HCT116 (cell line): ENCODE measurements around the gene TNFSF13. TPM values are rescaled to one million over a fixed set of nuclear protein-coding genes. Genes with fewer than 3 reads are reported as not detected.

Source experiments
- ATAC-seq: fragments of 200-7000 bp; cut with Tn5 transposase; 2 replicates; pipeline ENCODE4 v1.9.1; 2020; ENCODE audit warnings: mild to moderate bottlenecking, moderate library complexity
- BruUV-seq: library from RNA; stranded (reverse); fragments of 400-500 nt; replicated peaks from 2 replicates; lab custom pipeline; 2021; lab: Mats Ljungman, UMichigan
- CTCF ChIA-PET: fragments of 300-600 bp; sonication (Branson Sonifier 250); formaldehyde crosslinking; loops from one replicate; lab custom pipeline; 2021; ENCODE audit warnings: antibody characterized with exemption; lab: Charles Lee
- POLR2A ChIA-PET: fragments of 300-600, 350-600 bp; sonication (Branson Sonifier 250); formaldehyde crosslinking; loops from one replicate; lab custom pipeline; 2021; ENCODE audit warnings: antibody characterized with exemption; lab: Charles Lee
- RAD21 ChIA-PET, 2 experiments: fragments of 300-600 bp; sonication (Branson Sonifier 250); formaldehyde crosslinking; loops; one replicate each; lab custom pipeline; 2023; ENCODE audit warnings: low total read pairs in 2 of 2; ENCODE audit not compliant: uncharacterized antibody in 2 of 2, unreplicated experiment in 2 of 2, low non-redundant PET in 1 of 2; lab: Charles Lee
- DNase-seq: peaks from one replicate; pipeline ENCODE4 v3.0.0-alpha.2; 2010; ENCODE audit warnings: low read depth, low spot score
- H2AFZ ChIP-seq: fragments of 200-600 bp; shearing (Covaris generic), sonication (generic); 2 replicates; pipeline ENCODE4 v1.6.1; 2017; ENCODE audit warnings: low read depth, mixed run types, mixed read lengths, antibody characterized with exemption, low read length; ENCODE audit not compliant: poor library complexity, severe bottlenecking
- H3K27ac ChIP-seq: 2 replicates; pipeline ENCODE4 v1.5.1; 2012; ENCODE audit warnings: low read depth, low read length
- H3K27me3 ChIP-seq: fragments of 200-600 bp; sonication (generic); 2 replicates; pipeline ENCODE4 v1.6.1; 2016; ENCODE audit warnings: mixed run types, low read length, mixed read lengths; ENCODE audit not compliant: insufficient read depth
- H3K36me3 ChIP-seq, 2 experiments: fragments of 200-500 bp in 1 of 2; fragments of 200-600 bp in 1 of 2; sonication (Bioruptor generic) in 1 of 2; sonication (generic) in 1 of 2; 2 replicates each; pipeline versions ENCODE4 v1.5.1 to v1.6.1; 2014 to 2016; ENCODE audit warnings: low read length in 2 of 2, inconsistent platforms in 1 of 2, mixed read lengths in 1 of 2, mixed run types in 1 of 2; ENCODE audit not compliant: insufficient read depth in 2 of 2, control insufficient read depth in 1 of 2
- H3K4me1 ChIP-seq, 2 experiments: fragments of 200-600 bp in 1 of 2; sonication (generic) in 1 of 2; 2 replicates each; pipeline versions ENCODE4 v1.5.1 to v1.6.1; 2012 to 2017; ENCODE audit warnings: low read length in 2 of 2, inconsistent platforms in 1 of 2, mild to moderate bottlenecking in 1 of 2, mixed read lengths in 1 of 2, mixed run types in 1 of 2, moderate library complexity in 1 of 2; ENCODE audit not compliant: insufficient read depth in 2 of 2, control insufficient read depth in 1 of 2
- H3K4me2 ChIP-seq: fragments of 200-600 bp; sonication (generic); 2 replicates; pipeline ENCODE4 v1.6.1; 2017; ENCODE audit warnings: mixed run types, low read length, mixed read lengths
- H3K4me3 ChIP-seq, 2 experiments: fragments of 200-600 bp in 1 of 2; sonication (generic) in 1 of 2; replicated peaks in 1 of 2; 2 replicates each; pipeline ENCODE4 v1.5.1; 2011 to 2016; ENCODE audit warnings: low read length in 2 of 2, control low read depth in 1 of 2, low read depth in 1 of 2, mild to moderate bottlenecking in 1 of 2, mixed read lengths in 1 of 2, mixed run types in 1 of 2
- H3K79me2 ChIP-seq: fragments of 200-600 bp; sonication (generic); 2 replicates; pipeline ENCODE4 v1.6.1; 2017; ENCODE audit warnings: mild to moderate bottlenecking, mixed run types, low read length, moderate library complexity, mixed read lengths; ENCODE audit not compliant: insufficient read depth
- H3K9ac ChIP-seq: fragments of 200-600 bp; sonication (generic); 2 replicates; pipeline ENCODE4 v1.6.1; 2016; ENCODE audit warnings: low read length, mixed read lengths
- H3K9me2 ChIP-seq: fragments of 200-600 bp; sonication (generic), shearing (Covaris generic); 2 replicates; pipeline ENCODE4 v1.6.1; 2017; ENCODE audit warnings: mixed run types, mild to moderate bottlenecking, moderate library complexity; ENCODE audit not compliant: insufficient read depth
- H3K9me3 ChIP-seq, 2 experiments: fragments of 200-500 bp in 1 of 2; fragments of 200-600 bp in 1 of 2; sonication (Bioruptor generic) in 1 of 2; sonication (generic) in 1 of 2; 2 replicates each; pipeline ENCODE4 v1.6.1; 2014 to 2017; ENCODE audit warnings: low read length in 2 of 2, mixed read lengths in 2 of 2, inconsistent platforms in 1 of 2, low read depth in 1 of 2, mild to moderate bottlenecking in 1 of 2, mixed run types in 1 of 2, moderate library complexity in 1 of 2; ENCODE audit not compliant: control insufficient read depth in 1 of 2, insufficient read depth in 1 of 2
- H4K20me1 ChIP-seq: fragments of 200-600 bp; sonication (generic), shearing (Covaris generic); 2 replicates; pipeline ENCODE4 v1.6.1; 2017; ENCODE audit warnings: mixed run types, mild to moderate bottlenecking, moderate library complexity; ENCODE audit not compliant: insufficient read depth
- CEBPB ChIP-seq: IDR thresholded peaks from 2 replicates; pipeline ENCODE4 v1.6.1; 2012; ENCODE audit warnings: low read depth
- FOSL1 ChIP-seq: IDR thresholded peaks from 2 replicates; pipeline ENCODE4 v1.6.1; 2012; ENCODE audit warnings: low read depth
- POLR2AphosphoS5 ChIP-seq: IDR thresholded peaks from 2 replicates; pipeline ENCODE4 v1.6.1; 2011; ENCODE audit warnings: mild to moderate bottlenecking, low read depth, low read length, moderate library complexity
- SRF ChIP-seq: IDR thresholded peaks from 2 replicates; pipeline ENCODE4 v1.6.1; 2012; ENCODE audit warnings: low read depth
- TCF7L2 ChIP-seq: IDR thresholded peaks from 2 replicates; pipeline ENCODE4 v1.7.0; 2011; ENCODE audit warnings: borderline replicate concordance, inconsistent platforms; ENCODE audit not compliant: insufficient read depth, insufficient read length; ENCODE audit errors: extremely low read depth
- ZFX ChIP-seq: fragments of 450-650 bp; IDR thresholded peaks from 2 replicates; pipeline ENCODE4 v1.6.1; 2017
- intact Hi-C: fragments of 100-400 bp; cut with micrococcal nuclease; formaldehyde crosslinking; loops from 2 replicates; pipeline ENCODE4 v1.10.0; 2022
- total RNA-seq: library from RNA; stranded (reverse); gene quantifications from one replicate; pipeline ENCODE4 v1.2.1, GENCODE V29; 2021; ENCODE audit not compliant: unreplicated experiment
- TF ChIP-seq, protein P1 (sequence below): IDR thresholded peaks from 2 replicates; pipeline ENCODE4 v1.6.1; 2012
- TF ChIP-seq, protein P2 (sequence below): IDR thresholded peaks from 2 replicates; pipeline ENCODE4 v1.6.1; 2012

The TNFSF13 gene
- total RNA-seq, 1 experiment from 2014 or later: 0.71 TPM

DNA sequence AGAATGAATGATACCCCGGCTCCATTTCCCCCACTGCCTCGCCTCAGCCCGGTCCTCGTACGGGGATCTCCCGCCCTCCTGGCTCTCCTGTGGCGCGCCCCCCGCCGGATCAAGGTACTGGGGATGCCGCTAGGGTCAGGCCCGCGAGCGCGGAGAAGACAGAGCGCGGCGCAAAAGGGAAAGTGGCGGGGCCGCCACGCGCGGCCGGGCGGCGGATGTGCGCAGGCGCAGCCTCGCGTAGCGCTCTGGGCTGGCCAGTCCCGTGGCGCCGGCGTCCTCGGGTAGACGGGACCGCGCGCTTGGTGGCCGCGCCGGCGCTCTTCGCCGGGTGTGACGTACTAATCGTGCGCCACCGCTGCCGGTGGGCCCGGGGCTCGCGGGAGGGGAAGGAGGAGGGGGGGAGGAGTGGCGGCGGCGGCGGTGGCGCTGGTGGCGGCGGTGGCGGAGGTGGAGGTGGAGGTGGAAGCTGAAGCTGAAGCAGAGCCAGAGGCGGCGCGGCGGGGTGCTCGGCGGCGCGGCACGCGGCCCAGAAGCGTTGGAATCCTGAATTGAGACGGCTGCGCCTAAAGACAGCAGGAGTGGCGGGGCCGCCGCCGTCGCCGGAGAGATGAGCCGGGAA is 3.1 kb downstream of the TNFSF13 start, which contains the start of gene SENP3:
SENP3 (plus strand) TSS at position 331 of the 619 bp plus-strand sequence. CDS start 1,158 bp downstream, outside the sequence.
- ChIA-PET POLR2A (interaction anchor here (1.3 to 1.6 kb wide), 2 partner anchors 125 to 611 kb away, joined by 3 to 6 read pairs; partner anchors contain the start of gene TMEM102), CTCF (interaction anchor here (1.3 to 2.4 kb wide), 6 partner anchors 47 to 232 kb away, joined by 3 to 37 read pairs (median 13); partner anchors contain the start of genes NEURL4, PLSCR3 and TMEM102), RAD21 (no interaction called here)
- Histone ChIP-seq H3K27me3 (no peaks in the 10 kb centered on the region), H3K9me3 (no peaks in the 10 kb centered on the region), H2AFZ (no peak within 1 kb of the TSS), H3K4me1 (peaks cover 27 to 55% of the 10 kb centered on the region in 2 experiments), H3K9me2 (no peaks in the 10 kb centered on the region), H4K20me1 (no peaks in the 10 kb centered on the region), H3K4me2 (peak within 1 kb of the TSS; percentile 95), H3K36me3 (peaks cover 22 to 30% of the 10 kb centered on the region in 2 experiments), H3K9ac (peak within 1 kb of the TSS; percentile 98), H3K79me2 (peaks cover 52% of the 10 kb centered on the region), H3K27ac (peak within 1 kb of the TSS; percentile 86), H3K4me3 (peak within 1 kb of the TSS; percentile 79 to 83)
- DNase-seq: peak; percentile 73
- intact Hi-C loops: loop anchor here (1.0 to 10.0 kb wide), 5 partner anchors 47 to 205 kb away; partner anchors contain the start of genes CHRNB1, POLR2A and SLC35G6
- 0 out of 2 replicates have a peak, but pooled peaks have one; percentile 59 for TF ChIP-seq SRF
- TF ChIP-seq, protein P1, sequence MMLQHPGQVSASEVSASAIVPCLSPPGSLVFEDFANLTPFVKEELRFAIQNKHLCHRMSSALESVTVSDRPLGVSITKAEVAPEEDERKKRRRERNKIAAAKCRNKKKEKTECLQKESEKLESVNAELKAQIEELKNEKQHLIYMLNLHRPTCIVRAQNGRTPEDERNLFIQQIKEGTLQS: no peak
- TF ChIP-seq FOSL1: no peak
- TF ChIP-seq TCF7L2: peak; percentile 32
- peak; percentile 68; the same call in 1 of the 2 replicates for TF ChIP-seq ZFX
- TF ChIP-seq, protein P2, sequence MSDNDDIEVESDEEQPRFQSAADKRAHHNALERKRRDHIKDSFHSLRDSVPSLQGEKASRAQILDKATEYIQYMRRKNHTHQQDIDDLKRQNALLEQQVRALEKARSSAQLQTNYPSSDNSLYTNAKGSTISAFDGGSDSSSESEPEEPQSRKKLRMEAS: peak; percentile 60
- TF ChIP-seq POLR2AphosphoS5: peak; percentile 65
- peak; percentile 84 for ATAC-seq
- BruUV-seq: no TSS peak

DNA sequence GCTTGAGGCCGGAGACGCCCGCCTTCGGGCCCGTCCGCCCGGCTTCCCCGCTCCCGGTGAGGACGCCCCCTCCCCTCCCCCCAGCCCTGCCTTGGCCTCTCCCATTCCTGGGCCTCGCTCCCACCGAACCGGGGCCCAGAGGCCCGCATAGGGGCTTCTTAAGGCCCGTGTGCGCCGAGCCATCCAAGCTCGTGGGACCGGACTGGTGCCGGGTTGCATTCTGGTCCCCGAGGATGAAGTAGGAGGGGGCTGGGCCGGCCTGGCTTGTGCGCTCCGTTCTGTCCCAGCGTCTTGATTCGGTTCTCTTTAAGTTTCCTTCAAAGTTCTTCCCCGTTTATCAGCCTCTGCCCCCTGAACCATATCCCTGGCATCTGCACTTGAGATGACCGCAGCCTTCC is 3.7 kb downstream of the TNFSF13 start:
- Histone ChIP-seq H3K27me3 (no peaks in the 10 kb centered on the region), H3K4me2 (peak overlapping the region; percentile 95), H3K9me2 (no peaks in the 10 kb centered on the region), H3K9ac (peak overlapping the region; percentile 98), H3K79me2 (peaks cover 58% of the 10 kb centered on the region), H2AFZ (no peak overlapping the region), H3K27ac (peak overlapping the region; percentile 86), H3K4me1 (peaks cover 27 to 55% of the 10 kb centered on the region in 2 experiments)
- ChIA-PET POLR2A (no interaction called here), RAD21 (no interaction called here), CTCF (interaction anchor here (2.3 kb wide), 1 partner anchor 48 kb away, joined by 37 read pairs; no protein-coding TSS in a partner anchor)
- ATAC-seq (peak; percentile 17), DNase-seq (no peak)
- TSS peak; percentile 55 for BruUV-seq
- no peak for TF ChIP-seq CEBPB
- TF ChIP-seq ZFX: peak; percentile 64
- TF ChIP-seq, all 23 proteins: peak for 1
- intact Hi-C loops: loop anchor here (10.0 kb wide), 1 partner anchor 77 kb away; the partner anchor contains the start of genes POLR2A and SLC35G6
- Histone ChIP-seq H3K9me3 (no peaks in the 10 kb centered on the region), H3K36me3 (peaks cover 27 to 35% of the 10 kb centered on the region in 2 experiments), H4K20me1 (no peaks in the 10 kb centered on the region), H3K4me3 (peak overlapping the region; percentile 79 to 83)
